GM23338 (cell line): Measurements from ENCODE around the gene KRT16. TPM values are rescaled to one million over a fixed set of nuclear protein-coding genes. Genes with fewer than 3 reads are reported as not detected.
"Not testable (repeated sequence)": the region's sequence is repeated elsewhere in the genome, so short reads cannot be mapped to it uniquely, and the experiment has no call there.

Source experiments
- ATAC-seq: fragments of 200-7000 bp; cut with Tn5 transposase; 3 replicates; pipeline ENCODE4 v1.9.1; 2020
- DNase-seq: peaks from one replicate; pipeline ENCODE4 v3.0.0-alpha.2; 2015; ENCODE audit warnings: low spot score
- H2AFZ ChIP-seq: fragments of 200-600 bp; sonication (generic); 2 replicates; pipeline ENCODE4 v1.8.0; 2016; ENCODE audit warnings: antibody characterized with exemption, mild to moderate bottlenecking, moderate library complexity
- H3F3A ChIP-seq: fragments of 200-600 bp; sonication (generic); replicated peaks from 2 replicates; pipeline ENCODE4 v1.8.0; 2017; ENCODE audit warnings: antibody characterized with exemption, mixed run types, low read depth
- H3K27ac ChIP-seq: fragments of 200-600 bp; sonication (generic); 2 replicates; pipeline ENCODE4 v1.6.1; 2016; ENCODE audit warnings: low read depth
- H3K27me3 ChIP-seq: fragments of 200-600 bp; sonication (generic); 2 replicates; pipeline ENCODE4 v1.8.0; 2016; ENCODE audit warnings: mild to moderate bottlenecking, mixed run types, moderate library complexity; ENCODE audit not compliant: insufficient read depth
- H3K36me3 ChIP-seq: fragments of 200-600 bp; sonication (generic); 2 replicates; pipeline ENCODE4 v1.8.0; 2016; ENCODE audit warnings: mild to moderate bottlenecking; ENCODE audit not compliant: insufficient read depth
- H3K4me1 ChIP-seq: fragments of 200-600 bp; sonication (generic); 2 replicates; pipeline ENCODE4 v1.8.0; 2016; ENCODE audit warnings: mild to moderate bottlenecking, moderate library complexity; ENCODE audit not compliant: insufficient read depth
- H3K4me2 ChIP-seq: fragments of 200-600 bp; sonication (generic); 2 replicates; pipeline ENCODE4 v1.7.1; 2017; ENCODE audit warnings: mixed run types
- H3K4me3 ChIP-seq: fragments of 200-600 bp; sonication (generic); 2 replicates; pipeline ENCODE4 v1.6.1; 2016; ENCODE audit warnings: mixed run types
- H3K79me2 ChIP-seq: fragments of 200-600 bp; sonication (generic); replicated peaks from 2 replicates; pipeline ENCODE4 v1.8.0; 2017; ENCODE audit warnings: mild to moderate bottlenecking; ENCODE audit not compliant: insufficient read depth
- H3K9me2 ChIP-seq: fragments of 200-600 bp; sonication (generic); 2 replicates; pipeline ENCODE4 v1.8.0; 2017; ENCODE audit not compliant: insufficient read depth
- H4K20me1 ChIP-seq: fragments of 200-600 bp; sonication (generic); replicated peaks from 2 replicates; pipeline ENCODE4 v1.8.0; 2017; ENCODE audit warnings: mild to moderate bottlenecking; ENCODE audit not compliant: insufficient read depth
- H3K27ac Mint-ChIP-seq: 2 replicates; pipeline ENCODE4 v1.8.0; 2020; ENCODE audit warnings: inconsistent platforms, mild to moderate bottlenecking, moderate library complexity, mixed read lengths
- H3K27me3 Mint-ChIP-seq: 3 replicates; pipeline ENCODE4 v1.8.0; 2022; ENCODE audit warnings: low read depth, mild to moderate bottlenecking, moderate library complexity, mixed read lengths, inconsistent platforms; ENCODE audit not compliant: insufficient read depth, poor library complexity
- H3K36me3 Mint-ChIP-seq: 3 replicates; pipeline ENCODE4 v1.8.0; 2021; ENCODE audit warnings: low read depth, mild to moderate bottlenecking, inconsistent platforms, moderate library complexity, mixed read lengths
- H3K4me1 Mint-ChIP-seq: 3 replicates; pipeline ENCODE4 v1.8.0; 2020; ENCODE audit warnings: mild to moderate bottlenecking, inconsistent platforms, mixed read lengths
- H3K4me3 Mint-ChIP-seq: 3 replicates; pipeline ENCODE4 v1.8.0; 2021; ENCODE audit warnings: moderate library complexity, mild to moderate bottlenecking, inconsistent platforms, mixed read lengths
- H3K9me3 Mint-ChIP-seq: 3 replicates; pipeline ENCODE4 v1.8.0; 2020; ENCODE audit warnings: moderate library complexity, mild to moderate bottlenecking, inconsistent platforms, mixed read lengths
- CREB1 ChIP-seq: fragments of 250-450 bp; sonication (Bioruptor Pico); IDR thresholded peaks from 2 replicates; pipeline ENCODE4 v1.5.0; 2020; ENCODE audit warnings: low read depth, mild to moderate bottlenecking, moderate library complexity
- EZH2 ChIP-seq: fragments of 200-600 bp; sonication (generic); IDR thresholded peaks from one replicate; pipeline ENCODE4 v1.8.0; 2017; ENCODE audit warnings: antibody characterized with exemption, mild to moderate bottlenecking, low read depth; ENCODE audit not compliant: unreplicated experiment
- EZH2phosphoT487 ChIP-seq: fragments of 200-600 bp; sonication (generic); IDR thresholded peaks from one replicate; pipeline ENCODE4 v1.8.1; 2018; ENCODE audit warnings: antibody characterized with exemption; ENCODE audit not compliant: unreplicated experiment
- JUNB ChIP-seq: IDR thresholded peaks from one replicate; pipeline ENCODE4 v1.6.1; 2016; ENCODE audit warnings: antibody characterized with exemption; ENCODE audit not compliant: unreplicated experiment
- NANOG ChIP-seq: IDR thresholded peaks from 2 replicates; pipeline ENCODE4 v1.6.1; 2016; ENCODE audit warnings: antibody characterized with exemption, borderline replicate concordance
- POLR2AphosphoS5 ChIP-seq: IDR thresholded peaks from 2 replicates; pipeline ENCODE4 v1.6.1; 2016; ENCODE audit warnings: antibody characterized with exemption, low read depth
- STAT1 ChIP-seq: IDR thresholded peaks from one replicate; pipeline ENCODE4 v1.6.1; 2016; ENCODE audit warnings: antibody characterized with exemption; ENCODE audit not compliant: unreplicated experiment
- ZNF114 ChIP-seq: fragments of 250-450 bp; sonication (Bioruptor Pico); IDR thresholded peaks from 2 replicates; pipeline ENCODE4 v1.5.0; 2020; ENCODE audit warnings: mild to moderate bottlenecking, moderate library complexity
- ZNF331 ChIP-seq: fragments of 250-450 bp; sonication (Bioruptor Pico); IDR thresholded peaks from 2 replicates; pipeline ENCODE4 v1.5.0; 2020; ENCODE audit warnings: low read depth, mild to moderate bottlenecking, moderate library complexity
- long read RNA-seq: library from polyadenylated mRNA; unstranded; transcript quantifications from one replicate; pipeline ENCODE4 v2.0.0, GENCODE V29; 2020; ENCODE audit not compliant: unreplicated experiment
- polyA plus RNA-seq: library from polyadenylated mRNA; unstranded; fragments of >200 nt; fragmentation: Nextera tagmentation; extraction: Ambion mirVana; gene quantifications from 2 replicates; pipeline ENCODE4 v1.2.1, GENCODE V29; 2016
- total RNA-seq: library from RNA; depleted of rRNA; stranded (reverse); fragments of >200 nt; shearing (Covaris generic); gene quantifications from 2 replicates; pipeline ENCODE4 v1.2.3, GENCODE V29; 2014; rRNA removed

KRT16 gene
- total RNA-seq (not detected in 2 replicates), polyA plus RNA-seq (not detected in 2 replicates)
- long read RNA-seq, result 0 reads

GRCh38 chr17:41612376-41613160 lies at the start of gene KRT16:
KRT16 (minus strand) TSS chr17:41612767; CDS start chr17:41612688, 79 bp downstream.
- H3K9me2 ChIP-seq, ATAC-seq, H3K27me3 ChIP-seq, H3K79me2 ChIP-seq, H3K36me3 ChIP-seq, H3K4me3 ChIP-seq, H3K9me3 Mint-ChIP-seq, H2AFZ ChIP-seq, H3K4me2 ChIP-seq, H3K4me1 ChIP-seq, H3K27ac Mint-ChIP-seq, H3K27ac ChIP-seq, H3K4me3 Mint-ChIP-seq, H4K20me1 ChIP-seq, H3F3A ChIP-seq, H3K36me3 Mint-ChIP-seq, DNase-seq: not testable (repeated sequence)
- Mint-ChIP-seq H3K27me3 (peaks cover 19% of the 10 kb centered on the region), H3K4me1 (peaks cover 16% of the 10 kb centered on the region; the same call in 2 of the 3 replicates)

DNA sequence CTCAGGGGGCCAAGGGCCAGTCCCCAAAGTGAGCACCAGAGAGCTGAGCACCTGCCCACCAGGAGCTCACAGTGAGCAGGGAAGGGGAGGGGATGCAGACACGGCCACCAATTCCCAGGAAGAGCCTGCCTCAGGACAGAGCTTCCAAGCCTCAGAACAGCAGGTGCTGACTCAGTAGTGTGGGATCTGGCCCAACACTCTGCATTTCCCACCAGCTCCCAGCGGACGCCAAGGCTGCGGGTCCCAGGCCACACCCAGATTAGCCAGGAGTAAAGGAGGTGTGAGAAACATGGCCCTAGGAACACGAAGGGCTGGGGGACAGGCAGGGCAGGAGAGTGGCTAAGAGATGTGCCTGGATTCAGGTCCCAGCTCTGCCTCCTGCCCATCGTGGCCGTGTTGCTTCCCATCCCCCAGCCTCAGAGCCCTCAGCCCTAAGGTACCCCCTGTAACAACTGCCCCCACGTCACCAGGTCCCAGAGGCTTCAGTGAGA lies 47.7 kb upstream of the KRT16 start:
- H4K20me1 ChIP-seq, result no peaks in the 10 kb centered on the region
- no peak overlapping the region for H3K4me2 ChIP-seq
- H3K4me1 ChIP-seq, result peaks cover 4% of the 10 kb centered on the region
- DNase-seq, result no peak
- H3K27me3 ChIP-seq, result no peaks in the 10 kb centered on the region
- no peak for ATAC-seq
- Mint-ChIP-seq H3K27ac (no peak overlapping the region), H3K9me3 (no peaks in the 10 kb centered on the region), H3K4me1 (peaks cover 18% of the 10 kb centered on the region), H3K36me3 (no peaks in the 10 kb centered on the region), H3K4me3 (no peak overlapping the region), H3K27me3 (peaks cover 17% of the 10 kb centered on the region)
- TF ChIP-seq EZH2 (no peak), NANOG (no peak), CREB1 (CRISPR knock-in tag) (no peak)
- H2AFZ ChIP-seq, result no peak overlapping the region
- no peak overlapping the region for H3K4me3 ChIP-seq
- no peaks in the 10 kb centered on the region for H3F3A ChIP-seq
- H3K27ac ChIP-seq, result no peak overlapping the region
- H3K36me3 ChIP-seq, result no peaks in the 10 kb centered on the region
- no peaks in the 10 kb centered on the region for H3K79me2 ChIP-seq
- H3K9me2 ChIP-seq, result no peaks in the 10 kb centered on the region

GRCh38 chr17:41659427-41660212 lies 47.1 kb upstream of the KRT16 start:
- Histone ChIP-seq H3K4me2 (no peak overlapping the region), H3K27ac (no peak overlapping the region), H2AFZ (no peak overlapping the region), H4K20me1 (no peaks in the 10 kb centered on the region), H3K4me3 (no peak overlapping the region), H3F3A (no peaks in the 10 kb centered on the region), H3K27me3 (no peaks in the 10 kb centered on the region), H3K4me1 (peaks cover 5% of the 10 kb centered on the region), H3K79me2 (no peaks in the 10 kb centered on the region), H3K9me2 (no peaks in the 10 kb centered on the region), H3K36me3 (no peaks in the 10 kb centered on the region)
- DNase-seq (no peak), ATAC-seq (no peak)
- Mint-ChIP-seq H3K4me1 (peaks cover 20% of the 10 kb centered on the region), H3K27ac (no peak overlapping the region), H3K4me3 (no peak overlapping the region), H3K36me3 (no peaks in the 10 kb centered on the region), H3K27me3 (peaks cover 17% of the 10 kb centered on the region), H3K9me3 (no peaks in the 10 kb centered on the region)
- TF ChIP-seq STAT1 (no peak), JUNB (no peak), EZH2 (no peak), POLR2AphosphoS5 (no peak), CREB1 (CRISPR knock-in tag) (no peak), NANOG (no peak), ZNF114 (CRISPR knock-in tag) (no peak), ZNF331 (CRISPR knock-in tag) (no peak), EZH2phosphoT487 (no peak)
